WTC11 (cell line): ENCODE measurements around the gene MCEE. TPM values are rescaled to one million over a fixed set of nuclear protein-coding genes. Genes with fewer than 3 reads are reported as not detected.

Experiments used
- ATAC-seq: fragments of 200-7000 bp; cut with Tn5 transposase; 2 replicates; pipeline ENCODE4 v1.10.0; 2021; ENCODE audit warnings: mild to moderate bottlenecking, moderate library complexity
- CTCF ChIA-PET: fragments of 300-600 bp; sonication (Branson Sonifier 250); formaldehyde crosslinking; loops from one replicate; lab custom pipeline; 2021; ENCODE audit warnings: antibody characterized with exemption; lab: Charles Lee
- POLR2A ChIA-PET: fragments of 350-600 bp; sonication (Branson Sonifier 250); formaldehyde crosslinking; loops from one replicate; lab custom pipeline; 2021; ENCODE audit warnings: antibody characterized with exemption; lab: Charles Lee
- DNase-seq: peaks from one replicate; pipeline ENCODE4 v3.0.0; 2021; ENCODE audit warnings: low spot score
- H3K27ac Mint-ChIP-seq: 2 replicates; pipeline ENCODE4 v1.8.0; 2021; ENCODE audit warnings: mixed read lengths
- H3K27me3 Mint-ChIP-seq: 2 replicates; pipeline ENCODE4 v1.8.0; 2021; ENCODE audit warnings: low read depth, mild to moderate bottlenecking, moderate library complexity, mixed read lengths
- H3K36me3 Mint-ChIP-seq: 2 replicates; pipeline ENCODE4 v1.8.0; 2021; ENCODE audit warnings: mixed read lengths
- H3K4me1 Mint-ChIP-seq: 2 replicates; pipeline ENCODE4 v1.8.0; 2022; ENCODE audit warnings: mixed read lengths
- H3K4me3 Mint-ChIP-seq: 2 replicates; pipeline ENCODE4 v1.8.0; 2021; ENCODE audit warnings: mild to moderate bottlenecking, moderate library complexity, mixed read lengths
- H3K9me3 Mint-ChIP-seq: 2 replicates; pipeline ENCODE4 v1.8.0; 2021; ENCODE audit warnings: mixed read lengths
- AFF4 ChIP-seq: sonication (generic); formaldehyde crosslinking; IDR thresholded peaks from 2 replicates; pipeline ENCODE4 v1.8.1; 2023; ENCODE audit warnings: mild to moderate bottlenecking, missing genetic modification reagents, borderline replicate concordance
- AR ChIP-seq: fragments of 250-450 bp; sonication (Bioruptor Pico); IDR thresholded peaks from 2 replicates; pipeline ENCODE4 v1.9.0; 2021; ENCODE audit warnings: mild to moderate bottlenecking
- ATF2 ChIP-seq: sonication (generic); formaldehyde crosslinking; IDR thresholded peaks from 2 replicates; pipeline ENCODE4 v1.8.1; 2022; ENCODE audit warnings: low read depth, missing genetic modification reagents, borderline replicate concordance
- CREM ChIP-seq: sonication (generic); formaldehyde crosslinking; IDR thresholded peaks from 2 replicates; pipeline ENCODE4 v1.8.1; 2022; ENCODE audit warnings: mild to moderate bottlenecking, missing genetic modification reagents, moderate library complexity
- E2F1 ChIP-seq: sonication (generic); formaldehyde crosslinking; IDR thresholded peaks from 2 replicates; pipeline ENCODE4 v1.8.0; 2022; ENCODE audit warnings: mild to moderate bottlenecking, missing genetic modification reagents
- FOXK1 ChIP-seq: sonication (generic); formaldehyde crosslinking; IDR thresholded peaks from 2 replicates; pipeline ENCODE4 v1.8.0; 2022; ENCODE audit warnings: mild to moderate bottlenecking, moderate library complexity, missing genetic modification reagents
- HMGA2 ChIP-seq: fragments of 250-450 bp; sonication (Bioruptor Pico); IDR thresholded peaks from 2 replicates; pipeline ENCODE4 v1.4.0; 2021; ENCODE audit warnings: mild to moderate bottlenecking, moderate library complexity
- HMGXB4 ChIP-seq: sonication (generic); formaldehyde crosslinking; IDR thresholded peaks from 2 replicates; pipeline ENCODE4 v1.8.1; 2023; ENCODE audit warnings: mild to moderate bottlenecking, moderate library complexity, missing genetic modification reagents
- IRF2 ChIP-seq: sonication (generic); formaldehyde crosslinking; IDR thresholded peaks from 2 replicates; pipeline ENCODE4 v1.8.0; 2022; ENCODE audit warnings: low read depth, missing genetic modification reagents, borderline replicate concordance
- KAT7 ChIP-seq: sonication (generic); formaldehyde crosslinking; IDR thresholded peaks from 2 replicates; pipeline ENCODE4 v1.8.1; 2023; ENCODE audit warnings: missing genetic modification reagents, mild to moderate bottlenecking, borderline replicate concordance
- NR3C1 ChIP-seq: sonication (generic); formaldehyde crosslinking; conservative IDR thresholded peaks from 2 replicates; pipeline ENCODE4 v1.8.1; 2023; ENCODE audit warnings: low read depth, mild to moderate bottlenecking, missing genetic modification reagents
- TEAD4 ChIP-seq: sonication (generic); formaldehyde crosslinking; IDR thresholded peaks from 2 replicates; pipeline ENCODE4 v1.8.0; 2022; ENCODE audit warnings: mild to moderate bottlenecking, missing genetic modification reagents
- ZMAT4 ChIP-seq: fragments of 250-450 bp; sonication (Bioruptor Pico); IDR thresholded peaks from 2 replicates; pipeline ENCODE4 v1.9.0; 2021; ENCODE audit warnings: mild to moderate bottlenecking
- ZNF425 ChIP-seq: fragments of 250-450 bp; sonication (Bioruptor Pico); conservative IDR thresholded peaks from 2 replicates; pipeline ENCODE4 v1.9.0; 2021; ENCODE audit warnings: mild to moderate bottlenecking
- ZNF532 ChIP-seq: fragments of 250-450 bp; sonication (Bioruptor Pico); IDR thresholded peaks from 2 replicates; pipeline ENCODE4 v1.9.0; 2021; ENCODE audit warnings: mild to moderate bottlenecking, borderline replicate concordance
- ZSCAN18 ChIP-seq: fragments of 250-450 bp; sonication (Bioruptor Pico); IDR thresholded peaks from 2 replicates; pipeline ENCODE4 v2.1.2; 2022; ENCODE audit warnings: mild to moderate bottlenecking, moderate library complexity
- total RNA-seq: library from RNA; stranded (reverse); gene quantifications from 3 replicates; pipeline ENCODE4 v1.2.3, GENCODE V29; 2021

Gene MCEE
- total RNA-seq, 1 experiment from 2014 or later, result 18.7 TPM

- CTCF ChIA-PET, result interaction anchor here (1.0 to 1.4 kb wide), 3 partner anchors 11 to 43 kb away, joined by 3 read pairs; no protein-coding TSS in a partner anchor
- Mint-ChIP-seq H3K4me3 (no peak overlapping the region), H3K36me3 (peaks cover 80% of the 10 kb centered on the region), H3K4me1 (no peaks in the 10 kb centered on the region), H3K9me3 (no peaks in the 10 kb centered on the region), H3K27ac (no peak overlapping the region), H3K27me3 (no peaks in the 10 kb centered on the region)
- ATAC-seq, result no peak
- POLR2A ChIA-PET, result no interaction called here
- no peak for DNase-seq
- TF ChIP-seq AFF4 (CRISPR knock-in tag), result no peak
- no peak for TF ChIP-seq TEAD4 (CRISPR knock-in tag)
- no peak for TF ChIP-seq ZNF532 (CRISPR knock-in tag)
- TF ChIP-seq ZNF425 (CRISPR knock-in tag), result no peak
- no peak for TF ChIP-seq FOXK1
- no peak for TF ChIP-seq IRF2 (CRISPR knock-in tag)
- TF ChIP-seq HMGXB4 (CRISPR knock-in tag), result no peak
- TF ChIP-seq ZSCAN18 (CRISPR knock-in tag), result no peak
- TF ChIP-seq NR3C1 (CRISPR knock-in tag), result no peak
- no peak for TF ChIP-seq CREM (CRISPR knock-in tag)
- TF ChIP-seq AR (CRISPR knock-in tag), result no peak
- no peak for TF ChIP-seq ZMAT4 (CRISPR knock-in tag)
- TF ChIP-seq E2F1 (CRISPR knock-in tag), result no peak
- TF ChIP-seq HMGA2, result no peak
- no peak for TF ChIP-seq ATF2 (CRISPR knock-in tag)
- no peak for TF ChIP-seq KAT7 (CRISPR knock-in tag)
Observed at GRCh38 chr2:71143782-71144181, 13.8 kb upstream of the MCEE start.
